Activated CD4-positive, alpha-beta T cell treated with anti-CD3 and anti-CD28 coated beads, Interleukin-10, Interleukin-2, amounts not matched to agents 100 ng/mL and 50 ng/mL, durations not matched to agents 16 hours and 8 hours (primary cell): ENCODE data around the gene TST.
A peak's percentile ranks its signal among the peaks of the same experiment; 100 is the strongest.

Experiments
- DNase-seq: peaks from one replicate; pipeline ENCODE4 v3.0.0-alpha.2; 2020

Gene TST

GRCh38 chr22:36979016-36979910 is 40.0 kb downstream of the TST start:
- DNase-seq = no peak

- peak; percentile 92 for DNase-seq
Observed at GRCh38 chr22:36977947-36978660, 41.1 kb downstream of the TST start.

- DNase-seq = peak; percentile 83
Observed at GRCh38 chr22:36977401-36977861, 41.8 kb downstream of the TST start.

GRCh38 chr22:36976606-36977005 is 42.6 kb downstream of the TST start:
- DNase-seq = no peak

- no peak for DNase-seq
Observed at GRCh38 chr22:36971341-36972125, 47.7 kb downstream of the TST start.

DNA sequence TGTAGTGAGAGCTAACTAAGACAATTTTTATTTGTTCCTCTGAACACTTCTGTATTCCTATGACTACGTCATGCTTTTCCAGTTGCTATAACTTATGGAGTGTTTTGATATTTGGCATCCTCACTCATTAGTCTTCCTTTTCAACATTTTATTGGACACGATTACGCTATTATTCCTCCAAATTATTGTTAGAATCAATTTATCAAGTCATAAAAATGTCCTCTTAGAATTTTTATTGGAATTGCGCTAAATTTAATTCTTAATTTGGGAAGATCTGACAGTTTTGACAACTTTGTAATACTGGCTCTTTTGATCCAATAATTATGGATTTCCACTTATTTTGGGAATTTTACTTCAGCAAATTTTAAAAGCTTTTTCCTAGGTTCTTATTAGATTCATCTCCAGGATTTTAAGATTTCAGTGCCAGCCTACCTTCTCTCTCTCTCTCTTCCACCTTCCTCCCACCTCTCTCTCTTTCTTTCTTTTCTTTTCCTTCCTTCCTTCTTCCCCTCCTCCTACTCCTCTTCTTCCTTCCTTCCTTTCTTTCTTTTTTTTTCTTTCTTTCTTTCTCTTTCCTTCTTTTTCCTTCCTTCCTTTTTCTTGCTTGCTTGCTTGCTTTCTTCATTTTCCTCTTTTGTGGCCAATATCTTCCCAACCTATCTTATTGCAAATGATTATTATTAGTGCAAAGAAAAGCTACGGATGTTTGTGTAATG is 50.8 kb downstream of the TST start:
- no peak for DNase-seq

DNA sequence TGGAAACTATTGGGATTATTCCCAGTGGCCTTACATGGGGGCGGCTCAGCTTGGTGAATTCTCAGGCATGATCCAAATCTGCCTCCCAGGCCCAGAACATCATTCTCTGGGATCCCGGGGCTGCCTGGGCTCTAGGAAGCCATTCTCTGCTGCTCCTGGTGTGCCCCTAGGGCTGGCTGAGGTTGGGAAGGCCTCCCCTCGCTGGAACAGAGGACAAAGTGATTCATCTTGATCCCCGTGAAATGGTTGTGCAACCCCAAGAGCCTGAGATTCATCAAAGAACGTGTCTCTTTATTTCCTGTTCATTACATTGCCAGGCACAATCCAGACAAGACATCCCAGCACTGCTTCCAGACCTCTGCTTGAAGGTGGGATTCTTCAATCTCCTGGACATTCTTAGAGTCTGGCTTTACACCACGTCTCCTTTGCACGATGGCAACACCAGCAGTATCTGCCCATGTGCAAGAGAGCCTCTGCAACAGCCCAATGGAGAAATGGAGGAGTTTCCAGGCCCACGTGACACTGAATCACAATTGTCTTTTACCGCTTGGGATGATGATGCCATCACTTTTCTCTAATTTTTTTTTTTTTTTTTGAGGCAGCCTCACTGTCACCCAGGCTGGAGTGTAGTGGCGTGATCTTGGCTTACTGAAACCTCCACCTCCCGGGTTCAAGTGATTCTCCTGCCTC is 52.3 kb downstream of the TST start:
- no peak for DNase-seq

- DNase-seq = no peak
Observed at GRCh38 chr22:36965696-36966095, 53.6 kb downstream of the TST start.

DNA sequence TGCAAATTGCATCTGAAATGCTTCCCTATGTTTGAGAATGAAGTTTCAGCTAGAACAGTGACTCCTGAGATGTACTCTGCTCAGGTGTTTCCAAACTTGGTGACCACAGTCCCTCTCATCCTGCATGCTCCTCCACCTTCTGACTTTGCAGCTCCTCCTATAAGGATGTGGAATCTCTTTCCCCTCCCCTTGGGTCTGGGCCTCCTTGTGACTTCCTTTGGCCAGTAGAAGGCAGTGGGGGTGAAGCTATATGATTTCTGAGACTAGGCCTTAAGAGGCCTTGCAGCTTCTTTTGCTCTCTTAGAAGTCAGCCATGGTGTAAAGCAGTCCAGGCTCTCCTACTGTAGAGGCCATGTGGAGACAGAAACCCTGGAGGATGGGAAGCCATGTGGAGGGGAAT is 55.1 kb downstream of the TST start:
- DNase-seq = no peak

- no peak for DNase-seq
Observed at GRCh38 chr22:36963302-36963701, 55.9 kb downstream of the TST start.

- no peak for DNase-seq
Observed at GRCh38 chr22:36961626-36962025, 57.6 kb downstream of the TST start.
